ENCODE data around the gene ATP1A2. TPM values are rescaled to one million over a fixed set of nuclear protein-coding genes. Genes with fewer than 3 reads are reported as not detected.

Gene ATP1A2
- total RNA-seq: 0.65 and 4.1 TPM in 2 replicates

GRCh38 chr1:160115545-160116282, at the start of gene ATP1A2:
TSS of gene ATP1A2 (plus strand) at chr1:160115759. CDS start at chr1:160115862, 103 bp downstream.

GRCh38 chr1:160069460-160070231, 45.9 kb upstream of the ATP1A2 start, which contains the start of gene KCNJ10:
TSS of gene KCNJ10 (minus strand) at chr1:160070160. CDS start at chr1:160042532, 27,628 bp downstream.

DNA sequence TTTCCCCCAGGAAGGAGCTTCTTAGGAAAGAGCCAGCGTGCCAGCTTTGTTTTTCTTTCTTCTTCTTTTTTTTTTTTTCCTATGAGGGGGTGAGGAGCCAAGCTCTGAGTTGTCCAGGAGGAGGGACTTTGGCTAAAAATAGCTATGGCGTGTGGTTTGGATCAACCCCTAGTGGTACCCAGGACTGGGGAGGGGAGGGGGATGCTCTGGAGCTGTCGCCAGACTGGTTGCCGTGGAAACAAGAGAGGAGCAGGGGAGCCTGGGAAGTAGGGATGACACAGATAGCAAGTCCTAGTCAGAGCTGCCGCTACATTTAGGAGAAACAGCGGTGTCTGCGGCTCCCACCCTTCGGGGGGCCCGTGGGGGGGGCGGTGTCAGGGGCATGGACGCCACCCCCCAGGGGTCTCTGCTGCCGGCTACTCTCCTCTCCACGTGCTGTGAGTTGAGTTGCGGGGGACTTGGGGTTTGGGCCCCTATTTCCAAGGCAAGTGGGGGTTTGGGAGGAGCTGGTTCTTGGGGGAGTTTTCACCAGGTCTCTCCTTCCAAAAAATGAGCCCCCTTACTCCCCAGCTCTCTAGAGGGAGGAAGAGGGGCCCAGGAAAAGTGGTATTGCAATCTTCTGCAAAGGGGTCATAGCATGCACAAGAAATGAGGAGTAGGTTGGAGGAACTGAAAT, 34.2 kb upstream of the ATP1A2 start, which contains the start of gene KCNJ9:
KCNJ9 (plus strand) TSS at position 278 of the 676 bp plus-strand sequence. CDS start 2,493 bp downstream, outside the sequence.

DNA sequence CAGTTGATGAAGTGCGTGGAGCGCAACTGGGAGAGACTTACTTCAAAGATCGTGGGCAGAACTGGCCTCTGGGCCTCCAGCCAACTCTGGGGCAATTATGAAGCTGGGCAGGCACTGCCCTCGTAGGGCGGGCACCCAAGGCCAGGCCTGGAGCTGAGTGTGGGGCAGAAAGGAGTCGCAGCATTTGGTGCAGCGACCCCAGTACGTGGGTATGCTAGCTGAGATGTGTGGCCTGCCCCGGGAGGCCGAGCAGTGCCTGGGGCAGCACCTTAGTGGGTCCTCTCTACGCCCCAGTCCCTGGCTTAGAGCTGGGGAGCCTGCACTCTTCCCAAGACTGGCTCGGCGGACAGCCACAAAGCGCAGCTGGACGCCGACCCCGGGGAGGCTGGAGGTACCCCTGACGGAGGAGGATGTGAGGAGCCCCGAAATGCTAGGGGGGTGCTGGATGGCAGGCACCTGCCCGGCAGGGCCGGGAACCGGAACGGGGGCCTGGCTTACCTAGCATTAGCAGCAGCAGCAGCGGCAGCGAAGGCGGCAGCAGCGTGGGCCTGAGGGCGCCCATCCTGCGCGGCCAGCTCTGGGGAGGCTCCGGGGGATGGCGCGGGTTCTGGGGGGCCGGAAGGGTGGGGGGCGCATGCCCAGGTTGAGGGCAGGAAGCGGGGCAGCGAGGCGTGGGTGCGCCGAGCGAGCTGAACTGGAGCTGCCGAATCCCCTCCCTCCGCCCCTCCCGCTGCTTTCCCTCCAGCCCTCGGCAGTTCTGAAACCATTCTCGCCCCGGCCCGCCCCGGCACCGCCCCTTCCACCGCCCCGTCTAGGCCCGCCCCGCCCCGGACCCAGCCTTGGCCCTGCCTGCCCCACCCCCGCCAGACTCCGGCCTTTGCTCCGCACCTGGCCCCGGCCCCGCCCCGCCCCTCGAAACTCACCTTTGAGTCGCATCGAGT, 17.4 kb upstream of the ATP1A2 start, which contains the start of gene IGSF8:
IGSF8 (minus strand) TSS at position 709 of the 941 bp plus-strand sequence; CDS start at position 562, 147 bp downstream.

GRCh38 chr1:160151303-160151702, 35.7 kb downstream of the ATP1A2 start, which contains the start of gene ATP1A4:
TSS of gene ATP1A4 (plus strand) at chr1:160151603. CDS start at chr1:160152041, 438 bp downstream.

GRCh38 chr1:160189649-160190625, 74.4 kb downstream of the ATP1A2 start, which contains the start of gene CASQ1:
TSS of gene CASQ1 (plus strand) at chr1:160190575. CDS start at chr1:160190752, 177 bp downstream.

Other genes with a start within 250 kb of the ATP1A2 start
- gene CFAP45, start 215.6 kb upstream of the ATP1A2 start, total RNA-seq: 0.46 and 0.85 TPM in 2 replicates
- 134 and 204 TPM in 2 replicates for gene TAGLN2, start 190.3 kb upstream of the ATP1A2 start, total RNA-seq
- under 0.01 TPM in 1 of 2 replicates, not detected in the other for gene IGSF9, start 170.1 kb upstream of the ATP1A2 start, total RNA-seq
- 0.28 and 0.46 TPM in 2 replicates for gene SLAMF9, start 161.5 kb upstream of the ATP1A2 start, total RNA-seq
- gene PIGM, start 83.8 kb upstream of the ATP1A2 start, total RNA-seq: 3.3 and 3.7 TPM in 2 replicates
- gene KCNJ10, start 45.6 kb upstream of the ATP1A2 start, total RNA-seq: under 0.01 TPM in 1 of 2 replicates, not detected in the other
- gene KCNJ9, start 34.2 kb upstream of the ATP1A2 start, total RNA-seq: under 0.01 TPM in 2 replicates
- gene IGSF8, start 17.1 kb upstream of the ATP1A2 start, total RNA-seq: 23.2 and 32.3 TPM in 2 replicates
- not detected in 2 replicates for gene ATP1A4, start 35.8 kb downstream of the ATP1A2 start, total RNA-seq
- not detected in 2 replicates for gene CASQ1, start 74.8 kb downstream of the ATP1A2 start, total RNA-seq
- 43.0 and 51.7 TPM in 2 replicates for gene PEA15, start 89.6 kb downstream of the ATP1A2 start, total RNA-seq
- 76.7 and 89.7 TPM in 2 replicates for gene DCAF8, start 146.8 kb downstream of the ATP1A2 start, total RNA-seq
- gene PEX19, start 169.4 kb downstream of the ATP1A2 start, total RNA-seq: 46.0 and 47.5 TPM in 2 replicates
- gene COPA, start 227.5 kb downstream of the ATP1A2 start, total RNA-seq: 361 and 396 TPM in 2 replicates
- 83.9 and 89.6 TPM in 2 replicates for gene NCSTN, start 227.6 kb downstream of the ATP1A2 start, total RNA-seq

Data from smooth muscle cell of bladder (primary cell).